HG03432 (cell line): Measurements from ENCODE around the gene NKAP.
"Not testable (repeated sequence)": the region's sequence is repeated elsewhere in the genome, so short reads cannot be mapped to it uniquely, and the experiment has no call there.

Source experiments
- ATAC-seq: cut with Tn5 transposase; IDR thresholded peaks from one replicate; pipeline ENCODE4 v1.9.1; 2021; ENCODE audit warnings: mild to moderate bottlenecking, moderate library complexity; ENCODE audit not compliant: unreplicated experiment

Gene NKAP

GRCh38 chrX:119942173-119942819 is 1.3 kb downstream of the NKAP start:
- no peak for ATAC-seq

GRCh38 chrX:119941336-119941735 is 2.2 kb downstream of the NKAP start:
- no peak for ATAC-seq

GRCh38 chrX:119935215-119935874 is 8.2 kb downstream of the NKAP start:
- no peak for ATAC-seq

GRCh38 chrX:119922391-119922790 is 21.2 kb downstream of the NKAP start:
- not testable (repeated sequence) for ATAC-seq

- ATAC-seq, result no peak
Measured at GRCh38 chrX:119919835-119920585, 23.5 kb downstream of the NKAP start.

- no peak for ATAC-seq
Measured at GRCh38 chrX:119917877-119918276, 25.7 kb downstream of the NKAP start.

- no peak for ATAC-seq
Measured at GRCh38 chrX:119916310-119916709, 27.2 kb downstream of the NKAP start.

GRCh38 chrX:119900976-119901375 is 42.6 kb downstream of the NKAP start:
- ATAC-seq, result no peak

- ATAC-seq, result no peak
Measured at GRCh38 chrX:119899125-119899524, 44.4 kb downstream of the NKAP start.

GRCh38 chrX:119895843-119896326 is 47.7 kb downstream of the NKAP start, which contains the start of gene AKAP14:
Gene AKAP14 (plus strand): TSS chrX:119895893. CDS start chrX:119903224, 7,331 bp downstream.
- no peak for ATAC-seq

GRCh38 chrX:119891961-119892692 is 51.4 kb downstream of the NKAP start:
- not testable (repeated sequence) for ATAC-seq

- ATAC-seq, result not testable (repeated sequence)
Measured at GRCh38 chrX:119890626-119891025, 52.9 kb downstream of the NKAP start.

- ATAC-seq, result peak; percentile 87
Measured at GRCh38 chrX:119887721-119888425, 55.7 kb downstream of the NKAP start.

GRCh38 chrX:119885554-119886428 is 57.8 kb downstream of the NKAP start:
- ATAC-seq, result no peak

- ATAC-seq, result peak; percentile 74
Measured at GRCh38 chrX:119880552-119881437, 62.8 kb downstream of the NKAP start.

GRCh38 chrX:119880076-119880475 is 63.5 kb downstream of the NKAP start:
- no peak for ATAC-seq

- ATAC-seq, result no peak
Measured at GRCh38 chrX:119878740-119879139, 64.8 kb downstream of the NKAP start.
